ENCODE data around the gene COL4A1. TPM values are rescaled to one million over a fixed set of nuclear protein-coding genes. Genes with fewer than 3 reads are reported as not detected.

The COL4A1 gene
- polyA plus RNA-seq, 2 of the 4 experiments (the other 2 are of a cell fraction): 23.8 to 71.3 TPM

DNA sequence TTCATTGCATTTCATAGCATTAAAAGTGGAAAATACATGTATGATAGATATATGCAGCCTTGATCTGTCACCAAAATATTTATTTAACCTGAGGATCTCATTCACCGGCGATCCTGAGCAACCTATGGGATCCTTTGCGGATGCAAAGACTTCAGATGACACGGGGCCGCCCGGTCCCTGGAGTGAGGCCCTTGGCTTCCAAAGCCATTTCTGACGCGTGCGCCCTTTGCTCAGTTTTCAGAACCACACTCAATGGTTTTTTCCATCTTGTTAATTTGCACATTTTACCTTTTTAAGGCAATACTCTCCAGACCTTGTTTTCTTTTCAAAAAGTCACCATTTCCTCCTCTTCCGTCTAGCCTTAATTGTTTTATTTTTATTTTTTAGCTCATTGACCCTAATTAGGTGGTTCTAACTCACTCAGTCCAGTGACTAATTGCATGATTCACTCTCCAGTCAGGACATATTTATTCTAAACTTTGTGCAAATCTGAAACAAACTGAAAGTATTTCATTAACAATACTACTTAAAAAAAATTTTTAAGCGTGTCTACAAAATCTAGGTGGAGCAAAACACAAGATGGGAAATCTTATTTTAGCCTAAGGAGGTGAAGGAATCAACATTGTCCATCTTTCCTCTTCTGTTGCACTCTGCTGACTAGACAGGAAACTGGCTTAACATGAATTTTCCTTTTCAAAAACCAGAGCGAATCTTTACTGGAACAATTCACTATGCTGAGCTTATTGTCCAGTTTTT is 47.9 kb downstream of the COL4A1 start:
- ATAC-seq (no peak), FAIRE-seq (no peak), DNase-seq (ENCODE audit: low read depth in 1 of 2, low spot score in 1 of 2) (no peak)
- peaks cover 21% of the 10 kb centered on the region for H3K4me1 ChIP-seq
- H3K4me2 ChIP-seq: no peak overlapping the region
- H3K4me3 ChIP-seq: no peak overlapping the region
- CTCF ChIA-PET: interaction anchor here (1.6 to 2.3 kb wide), 2 partner anchors 8 to 196 kb away, joined by 3 to 4 read pairs; no protein-coding TSS in a partner anchor
- no peaks in the 10 kb centered on the region for H3K9me3 ChIP-seq
- no peak overlapping the region for H3K27ac ChIP-seq
- POLR2A ChIA-PET: no interaction called here
- WGBS (ENCODE audit: missing lambda C conversion rate): 92% methylated on average over 12 of the region's 12 CpGs
- peak; percentile 15 for TF ChIP-seq MAFK (IDR thresholded peaks at IDR 0.05; ENCODE audit: partially characterized antibody)
- no peak for TF ChIP-seq HOXA7 (CRISPR knock-in tag; IDR thresholded peaks at IDR 0.05)
- TF ChIP-seq ZFP36 (IDR thresholded peaks at IDR 0.05; ENCODE audit: borderline replicate concordance, partially characterized antibody): no peak
- TF ChIP-seq KDM1A (IDR thresholded peaks at IDR 0.05; ENCODE audit: low read depth): no peak
- no peak for TF ChIP-seq NPAS2 (CRISPR knock-in tag; IDR thresholded peaks at IDR 0.05; ENCODE audit: borderline replicate concordance)
- no peak for TF ChIP-seq POLR2AphosphoS2 (conservative IDR thresholded peaks at IDR 0.05; ENCODE audit: low read length)

DNA sequence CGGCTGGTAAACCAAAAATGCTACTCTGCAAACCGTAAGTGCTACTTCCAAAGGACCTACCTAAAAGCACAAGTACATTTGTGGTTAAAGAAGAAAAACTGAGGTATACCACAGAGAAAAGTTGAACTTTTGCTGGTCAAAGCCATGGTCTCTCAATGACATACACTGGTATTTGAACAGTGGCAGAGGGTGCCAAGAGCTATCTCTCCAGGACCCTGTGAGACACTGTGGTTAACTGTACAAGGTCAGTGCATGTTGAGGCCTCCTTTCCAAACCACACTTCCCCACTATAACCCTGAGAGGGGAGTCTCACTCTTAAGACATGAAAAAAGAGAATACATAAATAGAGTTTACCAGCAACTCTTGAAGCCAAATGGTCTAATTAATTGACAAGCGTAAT is 49.5 kb downstream of the COL4A1 start:
- no peak for ATAC-seq
- H3K4me2 ChIP-seq: no peak overlapping the region
- no peak for TF ChIP-seq JUNB (IDR thresholded peaks at IDR 0.05)
- no peak for TF ChIP-seq FOSL2 (IDR thresholded peaks at IDR 0.05)
- TF ChIP-seq FOSL2 (CRISPR knock-in tag; IDR thresholded peaks at IDR 0.05): no peak
- no peak for TF ChIP-seq RARB (CRISPR knock-in tag; IDR thresholded peaks at IDR 0.05)
- no peak for TF ChIP-seq POLR2A (IDR thresholded peaks at IDR 0.05; ENCODE audit: low read length)
- TF ChIP-seq CHD4 (IDR thresholded peaks at IDR 0.05; ENCODE audit: borderline replicate concordance): no peak
- no peak for TF ChIP-seq MYC (IDR thresholded peaks at IDR 0.05; ENCODE audit: borderline replicate concordance, low read length)
- no peak for TF ChIP-seq POLR2AphosphoS2 (conservative IDR thresholded peaks at IDR 0.05; ENCODE audit: low read length)
- H3K4me1 ChIP-seq: peaks cover 16% of the 10 kb centered on the region
- 87% methylated on average over 3 of the region's 3 CpGs for WGBS (ENCODE audit: missing lambda C conversion rate)
- H3K4me3 ChIP-seq: no peak overlapping the region
- ChIA-PET CTCF (interaction anchor here (1.6 kb wide), 1 partner anchor 198 kb away, joined by 3 read pairs; no protein-coding TSS in a partner anchor), POLR2A (no interaction called here)
- H3K27ac ChIP-seq: no peak overlapping the region
- FAIRE-seq: no peak
- no peaks in the 10 kb centered on the region for H3K9me3 ChIP-seq
- DNase-seq (ENCODE audit: low read depth in 1 of 2, low spot score in 1 of 2): no peak

DNA sequence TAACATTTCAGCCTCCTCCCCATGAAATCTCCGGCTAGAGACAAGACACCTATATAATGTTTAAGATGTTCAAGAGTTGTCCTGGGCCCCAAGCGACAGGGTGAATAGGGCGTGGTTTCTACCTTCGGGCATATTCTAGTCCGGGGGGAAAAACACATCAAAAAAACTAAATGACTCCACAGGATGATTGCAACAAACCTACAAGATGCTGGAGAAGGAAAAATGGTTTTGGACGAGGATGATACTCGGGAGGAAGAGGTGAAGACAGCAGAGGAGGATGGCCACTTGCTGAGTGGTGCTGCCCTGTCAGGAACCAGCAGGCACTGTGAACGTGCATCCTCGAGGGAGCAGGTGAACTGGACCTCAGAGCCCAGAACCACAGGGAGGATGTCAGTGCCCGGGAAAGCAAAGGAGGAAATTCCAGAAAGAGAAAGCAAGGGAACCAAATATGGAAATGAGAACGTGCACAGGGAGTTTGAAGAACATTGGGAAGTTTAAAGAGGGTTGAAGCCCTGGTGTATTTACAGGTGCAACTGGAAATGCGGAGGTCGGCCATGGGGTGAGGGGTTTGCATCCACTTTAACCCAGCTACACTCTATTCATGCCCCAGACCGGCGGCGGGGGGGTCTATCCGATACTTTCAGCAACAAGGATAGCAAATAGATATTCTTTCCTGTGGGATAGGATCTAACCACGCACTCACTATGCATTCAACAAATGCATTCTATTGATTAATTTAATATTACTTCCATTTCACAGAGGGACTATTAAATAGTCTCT is 50.6 kb downstream of the COL4A1 start:
- no peak overlapping the region for H3K4me3 ChIP-seq
- TF ChIP-seq ZFP36 (IDR thresholded peaks at IDR 0.05; ENCODE audit: borderline replicate concordance, partially characterized antibody) (no peak), HOXA7 (CRISPR knock-in tag; IDR thresholded peaks at IDR 0.05) (no peak), ZSCAN20 (CRISPR knock-in tag; IDR thresholded peaks at IDR 0.05) (no peak), CEBPB (IDR thresholded peaks at IDR 0.05) (no peak), ZC3H11A (IDR thresholded peaks at IDR 0.05) (no peak), CHD2 (IDR thresholded peaks at IDR 0.05; ENCODE audit: low read length, partially characterized antibody) (no peak), MAZ (IDR thresholded peaks at IDR 0.05; ENCODE audit: borderline replicate concordance, low read depth, low read length) (no peak), EP300 (IDR thresholded peaks at IDR 0.05) (no peak), POLR2AphosphoS2 (conservative IDR thresholded peaks at IDR 0.05; ENCODE audit: low read length) (no peak), RCOR1 (IDR thresholded peaks at IDR 0.05; ENCODE audit: low read depth, low read length) (no peak)
- TF ChIP-seq, protein P1, sequence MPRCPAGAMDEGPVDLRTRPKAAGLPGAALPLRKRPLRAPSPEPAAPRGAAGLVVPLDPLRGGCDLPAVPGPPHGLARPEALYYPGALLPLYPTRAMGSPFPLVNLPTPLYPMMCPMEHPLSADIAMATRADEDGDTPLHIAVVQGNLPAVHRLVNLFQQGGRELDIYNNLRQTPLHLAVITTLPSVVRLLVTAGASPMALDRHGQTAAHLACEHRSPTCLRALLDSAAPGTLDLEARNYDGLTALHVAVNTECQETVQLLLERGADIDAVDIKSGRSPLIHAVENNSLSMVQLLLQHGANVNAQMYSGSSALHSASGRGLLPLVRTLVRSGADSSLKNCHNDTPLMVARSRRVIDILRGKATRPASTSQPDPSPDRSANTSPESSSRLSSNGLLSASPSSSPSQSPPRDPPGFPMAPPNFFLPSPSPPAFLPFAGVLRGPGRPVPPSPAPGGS (IDR thresholded peaks at IDR 0.05): no peak
- TF ChIP-seq, protein P2, sequence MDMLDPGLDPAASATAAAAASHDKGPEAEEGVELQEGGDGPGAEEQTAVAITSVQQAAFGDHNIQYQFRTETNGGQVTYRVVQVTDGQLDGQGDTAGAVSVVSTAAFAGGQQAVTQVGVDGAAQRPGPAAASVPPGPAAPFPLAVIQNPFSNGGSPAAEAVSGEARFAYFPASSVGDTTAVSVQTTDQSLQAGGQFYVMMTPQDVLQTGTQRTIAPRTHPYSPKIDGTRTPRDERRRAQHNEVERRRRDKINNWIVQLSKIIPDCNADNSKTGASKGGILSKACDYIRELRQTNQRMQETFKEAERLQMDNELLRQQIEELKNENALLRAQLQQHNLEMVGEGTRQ (IDR thresholded peaks at IDR 0.05): no peak
- TF ChIP-seq, protein P3, sequence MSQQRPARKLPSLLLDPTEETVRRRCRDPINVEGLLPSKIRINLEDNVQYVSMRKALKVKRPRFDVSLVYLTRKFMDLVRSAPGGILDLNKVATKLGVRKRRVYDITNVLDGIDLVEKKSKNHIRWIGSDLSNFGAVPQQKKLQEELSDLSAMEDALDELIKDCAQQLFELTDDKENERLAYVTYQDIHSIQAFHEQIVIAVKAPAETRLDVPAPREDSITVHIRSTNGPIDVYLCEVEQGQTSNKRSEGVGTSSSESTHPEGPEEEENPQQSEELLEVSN (IDR thresholded peaks at IDR 0.05; ENCODE audit: borderline replicate concordance, low read depth): no peak
- peaks cover 10% of the 10 kb centered on the region for H3K4me1 ChIP-seq
- H3K9me3 ChIP-seq: no peaks in the 10 kb centered on the region
- ChIA-PET POLR2A (no interaction called here), CTCF (interaction anchor here (1.3 kb wide), 1 partner anchor 10 kb away, joined by 4 read pairs; no protein-coding TSS in a partner anchor)
- DNase-seq (ENCODE audit: low read depth in 1 of 2, low spot score in 1 of 2) (no peak), ATAC-seq (no peak), FAIRE-seq (no peak)
- H3K27ac ChIP-seq: no peak overlapping the region
- no peak overlapping the region for H3K4me2 ChIP-seq
- WGBS (ENCODE audit: missing lambda C conversion rate): 78% methylated on average over 18 of the region's 18 CpGs

Data from A549 (cell line).